Calu3 (cell line): Measurements from ENCODE around the gene GCNA. TPM values are rescaled to one million over a fixed set of nuclear protein-coding genes. Genes with fewer than 3 reads are reported as not detected.

Source experiments
- BruUV-seq: library from RNA; stranded (reverse); fragments of 400-500 nt; replicated peaks from 2 replicates; lab custom pipeline; 2021; lab: Mats Ljungman, UMichigan
- CTCF ChIA-PET: fragments of 300-600 bp; sonication (Branson Sonifier 250); formaldehyde crosslinking; loops from one replicate; lab custom pipeline; 2022; ENCODE audit warnings: antibody characterized with exemption; lab: Charles Lee
- DNase-seq: peaks from one replicate; pipeline ENCODE4 v3.0.0; 2022
- H3K27ac Mint-ChIP-seq: one replicate; pipeline ENCODE4 v1.8.0; 2022; ENCODE audit warnings: mixed read lengths; ENCODE audit not compliant: unreplicated experiment
- H3K27me3 Mint-ChIP-seq: one replicate; pipeline ENCODE4 v1.8.0; 2022; ENCODE audit warnings: mixed read lengths; ENCODE audit not compliant: unreplicated experiment
- H3K36me3 Mint-ChIP-seq: one replicate; pipeline ENCODE4 v1.8.0; 2022; ENCODE audit warnings: mild to moderate bottlenecking, moderate library complexity, mixed read lengths; ENCODE audit not compliant: insufficient read depth, unreplicated experiment
- H3K4me1 Mint-ChIP-seq: one replicate; pipeline ENCODE4 v1.8.0; 2022; ENCODE audit warnings: mild to moderate bottlenecking, low read depth, mixed read lengths; ENCODE audit not compliant: unreplicated experiment
- H3K4me3 Mint-ChIP-seq: one replicate; pipeline ENCODE4 v1.8.0; 2022; ENCODE audit warnings: mild to moderate bottlenecking, low read depth, moderate library complexity, mixed read lengths; ENCODE audit not compliant: unreplicated experiment
- H3K9me3 Mint-ChIP-seq: one replicate; pipeline ENCODE4 v1.8.0; 2022; ENCODE audit warnings: low read depth, mixed read lengths; ENCODE audit not compliant: unreplicated experiment
- intact Hi-C: fragments of 100-400 bp; cut with micrococcal nuclease; formaldehyde crosslinking; loops from one replicate; pipeline ENCODE4 v1.10.0; 2022; ENCODE audit not compliant: unreplicated experiment
- total RNA-seq: library from RNA; stranded (reverse); gene quantifications from 2 replicates; pipeline ENCODE4 v1.2.3, GENCODE V29; 2022
- TF ChIP-seq, protein P1 (sequence below): fragments of 200-600 bp; IDR thresholded peaks from one replicate; pipeline ENCODE4 v1.8.0; 2022; ENCODE audit warnings: antibody characterized with exemption; ENCODE audit not compliant: unreplicated experiment

GCNA gene
- total RNA-seq, 1 experiment from 2014 or later, result 8.1 TPM

DNA sequence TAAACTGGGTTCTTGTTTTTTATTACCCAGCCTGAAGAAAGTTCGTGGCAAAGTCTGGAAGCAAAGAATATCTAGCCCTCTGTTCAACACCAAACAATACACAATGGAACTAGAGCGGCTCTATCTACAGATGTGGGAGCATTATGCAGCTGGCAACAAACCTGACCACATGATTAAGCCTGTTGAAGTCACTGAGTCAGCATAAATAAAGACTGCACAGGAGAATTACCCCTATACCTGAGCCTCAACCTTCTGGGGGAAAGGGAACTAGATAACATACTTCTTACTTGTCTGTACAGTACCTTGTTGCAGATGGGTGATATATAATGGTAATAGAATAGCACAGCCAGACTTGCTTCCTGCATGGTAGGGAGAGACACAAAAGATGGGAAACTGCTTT, 4.6 kb upstream of the GCNA start:
- Mint-ChIP-seq H3K9me3 (no peaks in the 10 kb centered on the region), H3K27me3 (no peaks in the 10 kb centered on the region), H3K4me1 (no peaks in the 10 kb centered on the region), H3K27ac (no peak overlapping the region), H3K4me3 (no peak overlapping the region), H3K36me3 (peaks cover 64% of the 10 kb centered on the region)
- TF ChIP-seq, protein P1, sequence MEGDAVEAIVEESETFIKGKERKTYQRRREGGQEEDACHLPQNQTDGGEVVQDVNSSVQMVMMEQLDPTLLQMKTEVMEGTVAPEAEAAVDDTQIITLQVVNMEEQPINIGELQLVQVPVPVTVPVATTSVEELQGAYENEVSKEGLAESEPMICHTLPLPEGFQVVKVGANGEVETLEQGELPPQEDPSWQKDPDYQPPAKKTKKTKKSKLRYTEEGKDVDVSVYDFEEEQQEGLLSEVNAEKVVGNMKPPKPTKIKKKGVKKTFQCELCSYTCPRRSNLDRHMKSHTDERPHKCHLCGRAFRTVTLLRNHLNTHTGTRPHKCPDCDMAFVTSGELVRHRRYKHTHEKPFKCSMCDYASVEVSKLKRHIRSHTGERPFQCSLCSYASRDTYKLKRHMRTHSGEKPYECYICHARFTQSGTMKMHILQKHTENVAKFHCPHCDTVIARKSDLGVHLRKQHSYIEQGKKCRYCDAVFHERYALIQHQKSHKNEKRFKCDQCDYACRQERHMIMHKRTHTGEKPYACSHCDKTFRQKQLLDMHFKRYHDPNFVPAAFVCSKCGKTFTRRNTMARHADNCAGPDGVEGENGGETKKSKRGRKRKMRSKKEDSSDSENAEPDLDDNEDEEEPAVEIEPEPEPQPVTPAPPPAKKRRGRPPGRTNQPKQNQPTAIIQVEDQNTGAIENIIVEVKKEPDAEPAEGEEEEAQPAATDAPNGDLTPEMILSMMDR, result no peak
- no peak for DNase-seq
- intact Hi-C loops, result no loop called here
- no TSS peak for BruUV-seq
- CTCF ChIA-PET, result no interaction called here

DNA sequence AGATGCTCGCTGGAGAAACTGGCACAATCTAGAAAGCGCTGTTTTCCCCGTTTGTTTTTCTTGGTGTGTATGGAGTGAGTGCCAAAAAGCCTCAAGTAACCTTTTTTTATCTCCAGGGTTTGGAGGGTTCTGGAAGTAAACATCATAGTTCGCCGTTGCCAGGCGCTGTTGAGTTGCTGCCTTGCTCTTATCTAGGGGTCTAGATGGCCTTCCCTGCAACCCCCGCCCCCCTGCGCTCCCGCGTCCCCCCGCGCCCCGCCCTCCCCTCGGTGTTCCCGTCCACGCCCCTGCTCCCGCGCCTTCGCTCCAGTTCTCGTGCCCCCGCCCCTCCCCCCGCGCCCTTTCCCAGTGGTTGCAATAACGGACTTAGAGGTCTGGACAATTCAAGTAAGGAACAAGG, 555 bp upstream of the GCNA start:
- no peak for DNase-seq
- Mint-ChIP-seq H3K27ac (no peak overlapping the region), H3K9me3 (no peaks in the 10 kb centered on the region), H3K4me3 (no peak overlapping the region), H3K27me3 (no peaks in the 10 kb centered on the region), H3K4me1 (no peaks in the 10 kb centered on the region), H3K36me3 (peaks cover 64% of the 10 kb centered on the region)
- intact Hi-C loops, result no loop called here
- CTCF ChIA-PET, result no interaction called here
- TF ChIP-seq, protein P1, result no peak
- no TSS peak for BruUV-seq

DNA sequence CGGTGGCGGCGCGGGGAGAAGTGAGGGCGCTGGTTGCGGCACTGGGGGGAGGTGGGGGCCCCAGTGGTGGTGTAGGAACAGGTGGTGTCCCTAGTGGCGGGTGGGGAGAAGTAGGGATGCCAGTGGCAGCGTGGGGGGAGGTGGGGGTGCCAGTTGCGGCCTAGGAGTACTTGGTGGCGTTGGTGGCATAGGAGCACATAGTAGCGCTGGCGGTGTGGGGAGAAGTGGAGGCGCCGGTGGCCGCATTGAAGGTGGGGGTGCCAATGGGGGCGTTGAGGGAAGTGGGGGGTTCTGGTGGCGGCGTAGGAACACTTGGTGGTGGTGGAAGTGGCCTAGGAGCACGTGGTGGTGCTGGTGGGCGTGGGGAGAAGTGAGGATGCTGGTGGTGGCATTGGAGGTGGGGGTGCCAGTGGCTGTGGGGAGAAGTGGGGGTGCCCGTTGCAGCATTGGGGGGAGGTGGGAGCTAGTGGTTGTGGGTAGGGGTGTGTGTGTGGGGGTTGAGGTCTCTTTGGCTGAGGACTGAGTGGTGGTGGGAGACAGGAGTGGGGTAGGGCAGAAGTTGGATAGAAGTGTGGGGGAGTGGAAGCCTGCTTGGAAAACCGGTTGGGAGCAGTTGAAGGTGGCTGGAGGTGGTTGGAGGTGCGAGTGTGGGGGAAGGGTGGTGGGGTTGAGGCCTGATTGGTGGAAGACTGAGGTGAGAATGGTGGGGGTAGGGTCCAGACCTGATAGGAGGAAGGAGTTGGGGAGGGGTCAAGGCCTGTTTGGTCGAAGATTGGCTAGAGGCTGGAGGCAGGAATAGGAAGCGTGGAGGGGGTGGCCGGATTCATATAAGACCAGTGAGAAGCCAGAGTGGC, 1.1 kb downstream of the GCNA start:
- no TSS peak for BruUV-seq
- H3K4me1 Mint-ChIP-seq, result no peaks in the 10 kb centered on the region
- CTCF ChIA-PET, result no interaction called here
- no peak overlapping the region for H3K27ac Mint-ChIP-seq
- DNase-seq, result no peak
- H3K36me3 Mint-ChIP-seq, result peaks cover 58% of the 10 kb centered on the region
- TF ChIP-seq, protein P1, result no peak
- intact Hi-C loops, result no loop called here
- no peaks in the 10 kb centered on the region for H3K9me3 Mint-ChIP-seq
- no peak overlapping the region for H3K4me3 Mint-ChIP-seq
- no peaks in the 10 kb centered on the region for H3K27me3 Mint-ChIP-seq

DNA sequence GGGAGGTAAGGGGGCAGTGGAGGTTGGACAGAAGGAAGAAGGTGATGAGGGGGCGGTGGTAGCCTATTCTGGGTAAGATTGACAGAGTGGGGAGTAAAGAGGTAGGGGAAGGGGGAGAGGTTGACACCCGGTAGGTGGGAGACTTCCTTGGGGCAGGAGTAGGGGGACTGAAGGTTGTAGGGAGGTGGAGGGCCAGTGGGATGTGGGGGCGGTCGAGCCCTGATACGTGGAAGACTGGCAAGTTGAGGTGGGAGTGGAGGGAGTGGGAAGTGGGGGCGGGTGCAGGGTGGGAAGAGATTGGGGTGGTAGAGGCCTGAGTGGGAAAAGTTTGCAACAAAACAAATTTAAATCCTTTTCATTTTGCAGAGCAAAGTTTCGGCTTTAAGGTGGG, 1.7 kb downstream of the GCNA start:
- no peak overlapping the region for H3K27ac Mint-ChIP-seq
- no peak overlapping the region for H3K4me3 Mint-ChIP-seq
- H3K9me3 Mint-ChIP-seq, result no peaks in the 10 kb centered on the region
- H3K27me3 Mint-ChIP-seq, result no peaks in the 10 kb centered on the region
- no TSS peak for BruUV-seq
- intact Hi-C loops, result no loop called here
- DNase-seq, result no peak
- H3K36me3 Mint-ChIP-seq, result peaks cover 53% of the 10 kb centered on the region
- no peaks in the 10 kb centered on the region for H3K4me1 Mint-ChIP-seq
- TF ChIP-seq, protein P1, result no peak
- CTCF ChIA-PET, result no interaction called here
